ENCODE data around the gene CYP3A7.
"Not testable (repeated sequence)": the region's sequence is repeated elsewhere in the genome, so short reads cannot be mapped to it uniquely, and the experiment has no call there.

The CYP3A7 gene

DNA sequence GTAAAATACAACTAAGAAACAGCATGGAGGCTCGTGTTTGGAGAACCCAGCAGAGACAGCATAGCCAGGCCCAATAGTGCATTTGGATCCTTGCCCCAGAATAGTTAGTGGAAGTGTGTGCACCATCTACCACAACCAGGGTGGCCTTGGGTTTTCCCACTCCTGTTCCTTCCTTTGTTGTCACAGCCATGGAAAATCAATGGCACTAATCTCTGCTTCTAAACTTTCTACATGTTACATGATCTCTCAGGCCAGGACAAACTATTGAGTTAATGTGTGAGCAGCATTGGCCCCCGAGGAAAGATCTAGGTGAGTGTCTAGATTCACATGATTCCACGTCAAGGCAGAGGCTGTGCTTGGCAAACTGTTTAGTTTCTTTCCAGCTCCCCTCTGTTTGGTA lies 2.0 kb downstream of the CYP3A7 start:
- Mint-ChIP-seq H3K36me3 (ENCODE audit: low read depth) (peaks cover 6% of the 10 kb centered on the region), H3K4me3 (no peak overlapping the region), H3K27me3 (ENCODE audit: low read depth) (no peaks in the 10 kb centered on the region), H3K27ac (no peak overlapping the region), H3K4me1 (ENCODE audit: low read depth) (no peaks in the 10 kb centered on the region), H3K9me3 (no peaks in the 10 kb centered on the region)
- DNase-seq (ENCODE audit: low spot score) = no peak

GRCh38 chr7:99731638-99732374 lies 3.2 kb downstream of the CYP3A7 start:
- no peak for DNase-seq (ENCODE audit: low spot score)
- H3K4me1 Mint-ChIP-seq (ENCODE audit: low read depth) = no peaks in the 10 kb centered on the region
- no peak overlapping the region for H3K27ac Mint-ChIP-seq
- H3K27me3 Mint-ChIP-seq (ENCODE audit: low read depth) = no peaks in the 10 kb centered on the region
- no peaks in the 10 kb centered on the region for H3K9me3 Mint-ChIP-seq
- no peak overlapping the region for H3K4me3 Mint-ChIP-seq
- H3K36me3 Mint-ChIP-seq (ENCODE audit: low read depth) = peaks cover 4% of the 10 kb centered on the region

- no peaks in the 10 kb centered on the region for H3K9me3 Mint-ChIP-seq
- no peaks in the 10 kb centered on the region for H3K27me3 Mint-ChIP-seq (ENCODE audit: low read depth)
- H3K4me1 Mint-ChIP-seq (ENCODE audit: low read depth) = no peaks in the 10 kb centered on the region
- no peak for DNase-seq (ENCODE audit: low spot score)
- H3K4me3 Mint-ChIP-seq = no peak overlapping the region
- H3K36me3 Mint-ChIP-seq (ENCODE audit: low read depth) = no peaks in the 10 kb centered on the region
- no peak overlapping the region for H3K27ac Mint-ChIP-seq
Measured at GRCh38 chr7:99730992-99731391, 4.0 kb downstream of the CYP3A7 start.

GRCh38 chr7:99730238-99730810 lies 4.7 kb downstream of the CYP3A7 start:
- no peaks in the 10 kb centered on the region for H3K9me3 Mint-ChIP-seq
- H3K27ac Mint-ChIP-seq = no peak overlapping the region
- no peak overlapping the region for H3K4me3 Mint-ChIP-seq
- no peaks in the 10 kb centered on the region for H3K27me3 Mint-ChIP-seq (ENCODE audit: low read depth)
- no peaks in the 10 kb centered on the region for H3K36me3 Mint-ChIP-seq (ENCODE audit: low read depth)
- no peak for DNase-seq (ENCODE audit: low spot score)
- no peaks in the 10 kb centered on the region for H3K4me1 Mint-ChIP-seq (ENCODE audit: low read depth)

- Mint-ChIP-seq H3K4me3 (no peak overlapping the region), H3K27me3 (ENCODE audit: low read depth) (no peaks in the 10 kb centered on the region), H3K4me1 (ENCODE audit: low read depth) (no peaks in the 10 kb centered on the region), H3K27ac (no peak overlapping the region), H3K9me3 (no peaks in the 10 kb centered on the region), H3K36me3 (ENCODE audit: low read depth) (no peaks in the 10 kb centered on the region)
- no peak for DNase-seq (ENCODE audit: low spot score)
Measured at GRCh38 chr7:99729486-99730237, 5.3 kb downstream of the CYP3A7 start.

GRCh38 chr7:99728615-99729014 lies 6.4 kb downstream of the CYP3A7 start:
- H3K4me1 Mint-ChIP-seq (ENCODE audit: low read depth) = no peaks in the 10 kb centered on the region
- no peak for DNase-seq (ENCODE audit: low spot score)
- no peaks in the 10 kb centered on the region for H3K27me3 Mint-ChIP-seq (ENCODE audit: low read depth)
- no peak overlapping the region for H3K4me3 Mint-ChIP-seq
- H3K27ac Mint-ChIP-seq = no peak overlapping the region
- H3K9me3 Mint-ChIP-seq = no peaks in the 10 kb centered on the region
- H3K36me3 Mint-ChIP-seq (ENCODE audit: low read depth) = no peaks in the 10 kb centered on the region

DNA sequence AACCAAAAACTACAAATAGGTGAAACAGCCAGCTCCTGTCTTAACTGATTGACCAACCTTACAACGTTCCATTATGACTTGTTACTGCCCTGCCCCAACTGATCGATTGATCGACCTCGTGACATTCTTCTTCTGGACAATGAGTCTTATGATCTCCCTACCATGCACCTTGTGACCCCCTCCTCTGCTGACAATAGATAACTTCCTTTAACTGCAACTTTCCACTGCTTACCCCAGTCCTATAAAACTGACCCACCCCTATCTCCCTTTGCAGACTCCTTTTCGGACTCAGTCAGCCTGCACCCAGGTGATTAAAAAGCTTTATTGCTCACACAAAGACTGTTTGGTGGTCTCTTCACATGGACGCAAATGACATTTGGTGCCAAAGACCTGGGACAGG lies 11.8 kb downstream of the CYP3A7 start:
- not testable (repeated sequence) for H3K4me3 Mint-ChIP-seq; H3K36me3 Mint-ChIP-seq (ENCODE audit: low read depth); H3K4me1 Mint-ChIP-seq (ENCODE audit: low read depth); H3K27ac Mint-ChIP-seq; H3K27me3 Mint-ChIP-seq (ENCODE audit: low read depth); DNase-seq (ENCODE audit: low spot score); H3K9me3 Mint-ChIP-seq

- Mint-ChIP-seq H3K36me3 (ENCODE audit: low read depth) (no peaks in the 10 kb centered on the region), H3K27me3 (ENCODE audit: low read depth) (no peaks in the 10 kb centered on the region), H3K4me1 (ENCODE audit: low read depth) (peaks cover 5% of the 10 kb centered on the region), H3K9me3 (no peaks in the 10 kb centered on the region), H3K4me3 (no peak overlapping the region), H3K27ac (no peak overlapping the region)
- DNase-seq (ENCODE audit: low spot score) = no peak
Measured at GRCh38 chr7:99720800-99721595, 14.0 kb downstream of the CYP3A7 start.

GRCh38 chr7:99719996-99720769 lies 14.8 kb downstream of the CYP3A7 start:
- DNase-seq (ENCODE audit: low spot score) = no peak
- Mint-ChIP-seq H3K27me3 (ENCODE audit: low read depth) (no peaks in the 10 kb centered on the region), H3K9me3 (no peaks in the 10 kb centered on the region), H3K4me3 (no peak overlapping the region), H3K36me3 (ENCODE audit: low read depth) (no peaks in the 10 kb centered on the region), H3K27ac (peak overlapping the region; percentile 42), H3K4me1 (ENCODE audit: low read depth) (peaks cover 5% of the 10 kb centered on the region)

DNA sequence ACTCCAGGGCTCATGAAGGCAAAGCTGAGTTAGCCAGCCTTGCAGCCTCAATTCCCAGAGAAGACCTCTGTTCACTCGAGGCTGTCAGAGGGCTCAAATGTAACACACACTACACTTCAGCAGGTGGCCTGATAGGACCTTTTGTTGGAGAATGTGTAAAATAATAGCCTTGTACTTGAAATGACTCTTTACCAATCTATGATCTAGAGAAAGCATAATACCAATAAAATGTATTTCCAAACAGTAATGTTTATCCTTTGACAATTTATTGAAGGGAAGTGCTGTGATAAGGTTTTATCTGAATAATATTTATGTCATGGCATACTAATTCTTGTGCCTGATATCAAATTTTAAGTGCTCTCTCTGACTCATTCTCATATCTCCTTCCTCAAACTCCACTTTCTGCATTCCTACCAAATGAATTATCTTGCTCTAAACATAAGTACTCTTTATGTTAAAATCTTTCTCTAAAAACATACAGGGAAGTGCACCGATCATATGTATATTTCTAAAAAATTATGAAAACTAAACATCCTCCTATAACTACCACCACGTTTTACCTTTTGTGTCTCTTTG lies 20.9 kb downstream of the CYP3A7 start:
- Mint-ChIP-seq H3K27me3 (ENCODE audit: low read depth) (no peaks in the 10 kb centered on the region), H3K9me3 (peaks cover 10% of the 10 kb centered on the region), H3K36me3 (ENCODE audit: low read depth) (peaks cover 3% of the 10 kb centered on the region), H3K4me3 (no peak overlapping the region), H3K27ac (no peak overlapping the region), H3K4me1 (ENCODE audit: low read depth) (no peaks in the 10 kb centered on the region)
- no peak for DNase-seq (ENCODE audit: low spot score)

DNA sequence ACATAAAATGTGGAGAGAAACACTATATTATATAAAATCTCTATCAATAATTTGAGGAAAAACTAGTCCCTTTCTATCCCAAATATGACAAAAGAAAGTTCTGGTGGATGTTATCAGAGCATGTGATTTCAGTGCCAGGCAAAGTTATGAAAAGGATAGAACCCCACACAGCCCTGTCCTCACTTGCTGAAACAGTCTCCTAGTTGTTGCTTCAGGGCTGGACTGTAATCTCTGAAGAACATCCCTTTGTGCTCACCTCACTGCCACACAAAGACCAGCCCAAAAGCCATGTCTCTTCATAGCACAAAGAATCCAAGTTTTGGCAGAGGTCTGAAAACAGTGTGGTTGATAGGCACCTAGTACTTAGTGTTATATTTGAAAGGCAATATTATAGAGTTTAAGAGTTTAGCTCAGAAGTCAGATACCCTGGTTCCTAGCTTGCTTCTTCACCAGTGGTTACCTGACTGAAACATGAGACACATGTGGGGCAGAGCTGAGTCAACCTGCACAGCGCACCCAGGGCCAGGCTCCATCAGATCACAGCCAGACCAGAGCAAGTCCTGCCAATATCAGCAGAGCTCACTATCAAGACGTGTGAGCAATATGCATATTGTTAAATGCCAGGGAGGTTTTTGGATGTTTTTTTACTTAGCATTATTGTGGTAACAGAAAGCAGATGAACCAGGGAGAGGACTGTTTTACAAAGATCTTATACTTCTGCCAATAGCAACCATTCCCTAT lies 25.0 kb downstream of the CYP3A7 start:
- H3K27me3 Mint-ChIP-seq (ENCODE audit: low read depth) = no peaks in the 10 kb centered on the region
- no peak overlapping the region for H3K4me3 Mint-ChIP-seq
- no peak overlapping the region for H3K27ac Mint-ChIP-seq
- peaks cover 9% of the 10 kb centered on the region for H3K9me3 Mint-ChIP-seq
- DNase-seq (ENCODE audit: low spot score) = no peak
- peaks cover 3% of the 10 kb centered on the region for H3K36me3 Mint-ChIP-seq (ENCODE audit: low read depth)
- H3K4me1 Mint-ChIP-seq (ENCODE audit: low read depth) = no peaks in the 10 kb centered on the region

GRCh38 chr7:99709260-99709659 lies 25.7 kb downstream of the CYP3A7 start:
- Mint-ChIP-seq H3K9me3 (peaks cover 2% of the 10 kb centered on the region), H3K27ac (no peak overlapping the region), H3K4me3 (no peak overlapping the region)

More at GRCh38 chr7:99709260-99709659, 25.7 kb downstream of the CYP3A7 start:
- Mint-ChIP-seq H3K27me3 (ENCODE audit: low read depth) (no peaks in the 10 kb centered on the region), H3K36me3 (ENCODE audit: low read depth) (peaks cover 3% of the 10 kb centered on the region), H3K4me1 (ENCODE audit: low read depth) (no peaks in the 10 kb centered on the region)
- DNase-seq (ENCODE audit: low spot score) = no peak
